Inflammatory macrophage (primary cell): Measurements from ENCODE around the gene MTSS2.
"Not testable (repeated sequence)": the region's sequence is repeated elsewhere in the genome, so short reads cannot be mapped to it uniquely, and the experiment has no call there.

Source experiments
- DNase-seq, 2 donors: peaks; one replicate each; pipeline ENCODE4 v3.0.0-alpha.2; 2020 to 2022

The MTSS2 gene

DNA sequence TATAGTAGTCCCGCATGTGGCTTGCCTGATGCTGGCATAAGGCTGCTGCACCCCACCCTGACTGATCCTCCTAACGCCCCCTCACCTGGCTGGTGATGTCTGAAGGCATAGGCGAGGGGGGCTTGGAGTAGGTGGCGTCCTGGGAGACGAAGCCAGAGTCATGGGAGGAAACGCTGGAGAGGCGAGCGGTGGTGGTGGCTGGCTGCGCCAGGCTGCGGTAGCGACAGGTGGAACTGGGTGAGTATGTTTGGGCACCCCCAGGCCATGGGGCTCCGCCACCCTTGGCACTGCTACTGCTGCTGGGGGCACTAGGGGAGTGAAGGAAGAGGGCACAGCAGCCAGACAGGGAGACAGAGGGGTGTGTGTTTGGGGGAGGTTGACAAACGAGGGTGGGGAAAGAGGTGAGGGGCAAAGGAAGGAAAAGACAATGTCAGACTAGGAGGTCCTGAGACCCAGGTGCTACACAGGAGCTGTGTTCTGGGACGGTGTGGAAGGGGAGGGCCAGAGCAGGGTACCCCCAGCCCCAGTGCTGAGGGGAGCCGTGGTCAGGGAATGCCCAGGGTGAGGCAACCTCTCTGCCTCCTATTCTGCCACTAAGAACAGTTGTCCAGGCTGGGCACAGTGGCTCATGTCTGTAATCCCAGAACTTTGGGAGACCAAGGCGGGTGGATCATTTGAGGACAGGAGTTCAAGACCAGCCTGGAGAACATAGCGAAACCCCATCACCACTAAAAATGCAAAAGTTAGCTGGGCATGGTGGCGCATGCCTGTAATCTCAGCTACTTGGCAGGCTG lies 11.4 kb downstream of the MTSS2 start:
- DNase-seq = no peak

DNA sequence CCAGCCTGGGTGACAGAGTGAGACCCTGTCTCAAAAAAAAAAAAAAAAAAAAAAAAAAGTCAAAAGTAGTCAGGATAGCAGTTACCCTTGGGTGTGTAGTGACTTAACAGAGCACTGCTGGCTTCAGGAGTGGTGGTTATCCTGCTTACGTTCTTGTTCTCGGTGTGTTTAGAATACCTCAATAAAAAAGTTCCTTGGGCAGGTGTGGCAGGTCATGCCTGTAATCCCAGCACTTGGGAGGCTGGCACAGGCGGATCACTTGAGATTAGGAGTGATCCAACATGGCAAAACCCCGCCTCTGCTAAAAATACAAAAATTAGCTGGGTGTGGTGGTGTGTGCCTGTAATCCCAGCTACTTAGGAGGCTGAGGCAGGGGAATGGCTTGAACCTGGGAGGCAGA lies 14.9 kb downstream of the MTSS2 start:
- DNase-seq = not testable (repeated sequence)

DNA sequence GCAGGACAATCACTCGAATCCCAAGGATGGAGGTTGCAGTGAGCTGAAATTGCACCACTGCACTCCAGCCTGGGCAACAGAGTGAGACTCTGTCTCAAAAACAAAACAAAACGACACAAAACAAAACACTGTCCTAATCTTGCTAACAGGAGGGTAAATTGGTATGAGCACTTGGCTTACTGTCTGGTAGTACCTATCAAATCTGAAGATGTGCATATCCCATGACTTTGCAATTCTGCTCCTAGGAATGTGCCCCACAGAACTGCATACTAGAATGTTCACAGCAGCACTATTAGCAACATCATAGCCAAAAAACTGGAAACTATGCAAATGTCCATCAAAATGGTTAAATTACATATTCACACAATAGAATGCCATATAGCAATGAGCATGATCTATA lies 15.7 kb downstream of the MTSS2 start:
- DNase-seq = no peak

DNA sequence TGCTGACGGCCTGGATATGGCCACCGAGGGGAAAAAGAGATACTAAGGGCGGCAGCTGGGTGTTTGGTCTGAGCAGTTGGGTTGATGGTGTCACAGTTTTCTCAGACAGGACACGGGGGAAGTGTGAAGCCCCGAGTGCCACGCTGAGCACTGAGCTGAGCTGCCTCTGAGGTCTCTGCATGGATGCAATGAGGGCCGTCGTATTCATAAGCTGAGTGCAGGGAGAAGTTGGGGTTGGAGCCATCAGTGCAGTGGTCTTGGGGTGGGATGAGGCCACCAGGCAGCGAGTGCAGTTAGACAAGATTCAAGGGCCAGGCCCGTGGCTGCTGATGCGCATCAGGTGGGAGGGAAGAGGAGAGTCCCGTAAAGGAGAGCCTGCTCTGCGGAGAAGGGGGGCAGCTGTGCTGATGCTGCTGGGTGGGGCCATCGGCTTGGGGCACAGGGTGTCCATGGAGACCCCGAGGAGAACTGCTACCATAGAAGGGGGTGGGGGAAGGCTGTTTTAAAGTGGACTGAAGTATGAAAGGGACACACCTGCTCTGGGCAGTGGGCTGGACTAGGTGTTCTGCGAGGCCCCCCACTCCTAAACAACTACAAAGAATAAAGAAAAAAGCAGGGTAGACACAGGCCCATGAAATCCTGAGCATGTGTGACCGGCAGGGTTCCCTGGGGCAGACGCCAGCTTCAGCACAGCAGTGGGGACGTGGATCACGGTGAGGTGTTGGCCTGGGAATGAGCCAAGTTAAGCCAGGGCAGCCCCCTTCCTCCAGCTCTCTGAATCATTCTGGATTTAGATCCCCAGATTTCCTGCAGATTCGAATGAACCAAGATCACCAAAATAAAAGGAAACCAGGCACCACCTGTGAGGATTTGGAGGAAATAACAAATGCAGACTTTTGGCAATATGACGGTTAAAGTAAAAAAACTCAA lies 19.8 kb downstream of the MTSS2 start:
- no peak for DNase-seq

DNA sequence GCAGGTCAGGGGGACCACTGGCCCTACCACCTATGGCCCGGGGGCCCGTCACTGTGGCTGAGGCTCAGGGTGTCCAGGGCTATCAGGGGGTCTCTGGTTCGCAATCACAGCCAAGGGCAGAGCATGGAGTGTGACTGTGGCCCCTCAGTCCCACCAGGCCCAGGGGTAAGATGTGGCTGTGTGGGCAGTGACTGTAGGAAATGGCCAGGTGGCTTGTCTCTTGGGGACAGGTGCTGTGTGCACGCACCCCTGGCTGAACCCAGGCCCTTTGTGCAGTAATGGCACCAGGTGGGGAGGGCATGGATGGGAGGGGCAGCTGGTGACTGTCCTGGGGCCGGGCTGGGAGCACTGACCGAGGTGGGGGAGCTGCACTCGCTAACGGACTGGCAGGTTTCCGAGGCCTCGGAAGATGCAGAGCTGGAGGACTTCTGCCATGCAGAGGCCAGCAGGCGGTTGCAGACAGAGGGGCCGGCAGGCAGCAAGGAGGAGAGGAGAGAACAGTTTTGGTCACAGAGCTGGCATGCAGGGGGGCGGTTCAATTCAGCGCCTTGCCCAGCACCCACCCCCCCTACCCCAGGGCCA lies 20.6 kb downstream of the MTSS2 start:
- DNase-seq = no peak

DNA sequence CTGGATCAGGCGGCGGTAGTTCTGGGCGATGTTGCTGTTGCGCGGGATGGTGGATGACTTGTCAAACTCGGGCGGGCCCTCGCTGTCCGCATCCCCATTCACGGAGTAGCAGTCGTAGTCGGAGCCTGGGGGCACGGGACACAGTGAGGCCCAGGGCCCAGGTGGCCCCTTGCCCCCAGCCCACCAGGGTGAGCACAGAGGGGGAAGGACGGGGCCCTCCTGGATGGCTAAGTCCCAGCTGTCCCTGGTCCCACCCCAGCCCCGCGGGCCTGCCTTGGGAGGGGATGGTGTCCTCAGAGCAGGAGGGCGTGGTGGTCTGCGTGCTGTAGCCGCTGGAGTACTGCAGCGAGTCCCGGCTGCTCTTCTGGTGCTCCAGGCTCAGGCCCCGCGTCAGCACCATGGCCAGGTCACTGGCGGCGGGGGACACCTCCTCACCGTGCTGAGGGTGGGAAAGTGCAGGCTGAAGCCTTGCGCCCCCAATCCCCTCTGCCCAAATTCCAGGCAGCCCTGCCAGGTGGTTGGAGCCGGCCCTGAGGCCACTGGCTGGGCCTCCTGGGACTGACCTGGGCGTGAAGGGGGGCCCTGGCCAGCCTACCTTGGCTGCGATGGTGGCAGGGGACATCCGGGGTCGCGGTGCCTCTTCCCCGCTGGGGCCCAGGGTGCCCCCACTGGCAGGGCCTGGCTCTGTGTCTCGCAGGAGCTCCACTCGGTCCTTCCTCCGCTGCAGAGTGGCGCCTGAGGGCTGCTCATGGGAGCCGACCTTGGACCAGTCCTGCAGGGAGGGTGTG lies 21.3 kb downstream of the MTSS2 start:
- DNase-seq = no peak

DNA sequence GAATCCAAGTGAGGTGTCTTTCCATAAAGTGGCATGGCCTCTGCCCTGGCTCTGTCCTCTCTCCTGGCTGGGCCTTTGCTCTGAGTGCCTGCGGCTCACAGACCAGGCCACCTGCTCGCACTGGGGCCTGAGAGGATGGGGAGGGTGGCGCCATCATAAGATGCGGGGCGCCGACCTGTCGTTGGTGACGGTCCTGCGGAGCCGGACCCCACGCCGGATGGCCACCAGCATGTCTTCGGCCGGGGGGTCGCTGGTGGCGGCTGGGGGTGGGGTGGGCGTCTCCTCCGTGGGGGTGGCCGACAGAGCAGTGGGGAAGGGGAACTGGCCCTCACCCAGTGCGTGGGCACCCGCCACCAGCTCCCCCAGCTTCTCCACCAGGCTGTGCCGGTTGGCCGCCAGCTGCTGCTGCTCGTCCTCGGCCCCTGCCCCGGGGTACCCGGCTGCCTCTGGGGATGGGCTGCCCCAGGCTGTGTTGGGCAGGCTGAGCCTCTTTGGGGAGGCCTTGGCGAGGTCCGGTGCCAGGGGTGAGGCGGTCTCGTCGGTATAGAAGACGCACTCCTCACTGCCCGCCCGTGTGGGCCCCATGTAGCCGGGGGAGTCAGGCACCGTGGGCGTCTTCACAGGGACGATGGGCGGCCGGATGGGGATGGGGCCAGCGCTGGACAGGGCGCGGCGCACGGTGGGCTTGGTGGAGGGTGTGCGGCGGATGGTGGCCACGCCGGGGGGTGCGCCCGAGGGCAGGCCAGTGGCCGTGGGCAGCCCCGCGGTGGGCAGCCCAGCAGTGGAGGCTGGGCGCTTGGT lies 22.1 kb downstream of the MTSS2 start:
- DNase-seq = no peak

DNA sequence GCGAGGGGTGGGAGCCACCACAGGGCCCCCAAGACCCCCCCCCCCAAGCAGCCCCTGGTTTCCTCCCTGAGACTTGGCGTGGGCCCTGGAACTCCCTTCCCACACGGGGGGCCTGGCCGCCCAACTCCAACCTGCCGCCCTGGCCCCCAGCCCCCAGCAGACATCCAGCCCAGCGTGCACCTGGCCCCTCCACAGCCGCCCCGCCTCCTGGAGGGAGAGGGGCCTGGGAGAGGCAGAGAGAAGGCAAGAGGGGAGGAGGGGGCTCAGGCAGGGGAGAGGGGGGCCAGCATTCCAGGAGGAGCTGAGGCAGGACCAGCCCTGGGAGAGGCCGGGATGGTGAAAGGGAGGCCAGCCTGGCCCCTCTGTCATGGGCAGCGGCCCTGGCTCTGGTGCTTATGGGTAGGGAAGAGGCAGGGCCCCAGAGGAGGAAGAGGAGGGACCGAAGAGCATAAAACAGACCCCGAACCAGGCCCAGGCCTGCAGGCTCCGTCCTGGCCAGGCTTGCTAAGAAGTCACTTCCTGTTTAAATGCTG lies 22.8 kb downstream of the MTSS2 start:
- DNase-seq = no peak

DNA sequence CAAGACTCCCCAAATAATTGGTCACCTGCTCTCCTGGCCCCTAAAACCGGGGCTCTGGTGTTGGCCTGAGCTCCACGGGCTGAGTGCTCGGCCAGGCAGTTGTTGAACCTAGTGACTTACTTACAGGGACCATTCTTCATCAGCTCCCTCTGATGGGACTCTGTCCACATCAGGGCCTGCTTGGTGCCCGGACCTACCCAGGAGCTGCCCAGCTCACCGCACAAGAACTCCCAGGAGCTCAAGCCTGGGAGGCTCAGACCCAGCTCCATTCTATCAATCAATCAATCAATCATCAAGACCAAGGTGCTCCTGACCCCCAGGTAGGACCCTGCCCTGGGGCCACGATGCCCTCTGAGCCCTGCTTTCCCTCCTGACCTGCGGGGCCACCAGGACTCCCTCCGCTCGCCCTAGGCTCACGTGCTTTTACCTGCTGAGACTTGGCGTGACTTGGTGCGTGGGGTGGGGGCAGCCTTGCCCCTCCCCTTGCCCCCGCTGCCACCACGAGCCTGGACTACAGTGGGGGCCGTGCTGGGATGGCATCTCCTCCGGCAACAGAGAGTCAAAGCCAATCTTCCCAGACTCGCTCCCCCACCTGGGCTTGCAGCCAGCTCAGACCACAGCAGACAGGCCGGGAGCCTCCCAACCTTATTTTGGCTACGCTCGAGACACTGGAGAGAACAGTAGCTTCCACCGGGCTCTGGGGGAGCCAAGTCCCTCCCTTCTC lies 23.8 kb downstream of the MTSS2 start:
- DNase-seq = no peak

DNA sequence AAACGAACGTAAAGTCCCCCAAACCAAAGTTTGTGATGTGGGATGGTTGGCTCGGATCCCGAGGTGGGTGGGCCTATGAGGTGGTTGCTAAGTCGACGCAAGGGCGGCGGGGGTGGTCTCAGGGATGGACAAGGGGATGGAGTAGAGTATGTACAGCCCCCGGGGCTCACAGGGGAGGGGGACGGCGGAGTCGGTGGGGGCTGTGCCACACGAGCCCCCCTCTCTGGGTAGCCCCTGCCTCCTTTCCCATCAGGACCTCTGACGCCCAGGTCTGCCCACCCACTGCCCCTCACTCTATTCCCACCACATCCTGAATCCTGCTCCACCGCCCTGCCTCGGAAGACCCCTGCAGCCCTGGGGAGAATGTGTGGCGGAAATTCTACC lies 24.3 kb downstream of the MTSS2 start:
- no peak for DNase-seq

DNA sequence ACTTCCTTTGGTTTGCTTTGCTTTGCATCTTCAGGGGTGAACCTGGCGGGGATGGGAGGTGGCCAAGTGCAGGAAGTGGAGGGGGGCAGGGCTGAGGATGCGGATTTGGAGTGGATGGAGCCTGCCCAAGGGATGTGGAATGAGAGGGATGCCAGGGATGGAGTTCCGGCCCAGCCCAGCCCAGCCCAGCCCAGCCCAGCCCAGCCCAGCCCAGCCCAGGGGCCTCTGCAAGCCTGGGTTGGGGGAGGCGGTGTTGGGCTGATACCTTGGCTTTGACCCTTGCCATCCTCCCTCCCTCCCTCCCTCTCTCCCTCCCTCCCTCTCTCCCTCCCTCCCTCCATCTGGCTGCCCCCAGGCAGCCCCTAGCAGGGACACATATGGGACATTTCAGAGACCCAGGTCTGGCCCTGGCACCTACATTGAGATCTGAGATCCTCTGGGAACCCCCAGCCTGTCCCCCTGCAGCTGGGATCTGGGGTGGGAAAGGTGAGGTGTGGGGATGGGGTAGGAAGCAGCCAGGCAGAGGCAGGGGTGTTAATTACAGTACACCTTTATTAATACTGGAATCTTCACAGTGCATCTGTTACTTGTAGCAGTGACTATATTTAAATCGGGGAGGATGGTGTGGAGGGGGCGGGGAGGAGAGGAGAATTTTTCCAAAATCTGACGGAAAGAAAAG lies 25.0 kb downstream of the MTSS2 start:
- no peak for DNase-seq

DNA sequence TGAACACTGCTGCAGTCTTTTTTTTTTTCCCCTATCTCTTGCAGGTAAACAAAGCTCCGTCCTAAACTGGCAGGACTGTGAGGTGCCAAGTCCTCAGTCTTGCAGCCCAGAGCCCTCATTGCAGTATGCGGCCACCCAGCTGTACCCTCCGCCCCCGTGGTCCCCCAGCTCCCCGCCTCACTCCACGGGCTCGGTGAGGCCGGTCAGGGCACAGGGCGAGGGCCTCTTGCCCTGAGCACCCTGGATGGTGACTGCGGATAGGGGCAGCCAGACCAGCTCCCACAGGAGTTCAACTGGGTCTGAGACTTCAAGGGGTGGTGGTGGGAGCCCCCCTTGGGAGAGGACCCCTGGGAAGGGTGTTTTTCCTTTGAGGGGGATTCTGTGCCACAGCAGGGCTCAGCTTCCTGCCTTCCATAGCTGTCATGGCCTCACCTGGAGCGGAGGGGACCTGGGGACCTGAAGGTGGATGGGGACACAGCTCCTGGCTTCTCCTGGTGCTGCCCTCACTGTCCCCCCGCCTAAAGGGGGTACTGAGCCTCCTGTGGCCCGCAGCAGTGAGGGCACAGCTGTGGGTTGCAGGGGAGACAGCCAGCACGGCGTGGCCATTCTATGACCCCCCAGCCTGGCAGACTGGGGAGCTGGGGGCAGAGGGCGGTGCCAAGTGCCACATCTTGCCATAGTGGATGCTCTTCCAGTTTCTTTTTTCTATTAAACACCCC lies 25.7 kb downstream of the MTSS2 start:
- DNase-seq = no peak

DNA sequence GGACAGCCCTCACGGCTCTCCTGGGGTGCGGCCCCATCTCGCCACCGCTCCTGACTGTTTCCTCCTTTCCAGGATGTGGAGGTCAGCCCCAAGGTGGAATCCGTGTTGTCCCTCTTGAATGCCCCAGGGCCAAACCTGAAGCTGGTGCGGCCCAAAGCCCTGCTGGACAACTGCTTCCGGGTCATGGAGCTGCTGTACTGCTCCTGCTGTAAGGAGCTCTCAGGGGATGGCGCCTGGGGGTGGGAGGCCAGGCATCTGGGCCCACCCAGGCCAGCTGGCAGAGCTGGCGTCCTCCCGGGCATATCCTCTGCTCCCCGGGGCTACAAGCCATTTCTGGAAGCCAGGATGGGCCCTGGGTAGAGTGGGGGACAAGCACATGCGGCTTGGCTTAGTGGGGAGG lies 26.3 kb downstream of the MTSS2 start:
- no peak for DNase-seq

DNA sequence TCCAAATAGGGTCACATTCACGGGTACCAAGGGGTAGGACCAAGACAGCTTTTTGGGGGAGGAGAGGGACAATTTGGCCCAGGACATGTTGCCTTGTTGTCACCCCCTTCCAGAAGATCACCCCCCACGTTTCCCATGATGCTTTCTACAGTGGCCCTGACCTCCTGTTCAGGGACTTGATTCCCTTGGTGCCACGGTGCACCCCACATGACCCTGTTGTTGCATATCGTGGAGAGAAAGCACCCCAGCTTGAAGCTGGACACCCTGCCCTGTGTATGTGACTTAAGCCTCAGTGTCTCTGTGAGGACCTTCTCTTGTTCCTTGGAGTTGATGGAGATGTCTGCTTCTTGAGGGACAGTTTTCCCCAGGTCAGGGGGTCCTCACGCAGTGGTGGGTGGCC lies 26.9 kb downstream of the MTSS2 start:
- no peak for DNase-seq

DNA sequence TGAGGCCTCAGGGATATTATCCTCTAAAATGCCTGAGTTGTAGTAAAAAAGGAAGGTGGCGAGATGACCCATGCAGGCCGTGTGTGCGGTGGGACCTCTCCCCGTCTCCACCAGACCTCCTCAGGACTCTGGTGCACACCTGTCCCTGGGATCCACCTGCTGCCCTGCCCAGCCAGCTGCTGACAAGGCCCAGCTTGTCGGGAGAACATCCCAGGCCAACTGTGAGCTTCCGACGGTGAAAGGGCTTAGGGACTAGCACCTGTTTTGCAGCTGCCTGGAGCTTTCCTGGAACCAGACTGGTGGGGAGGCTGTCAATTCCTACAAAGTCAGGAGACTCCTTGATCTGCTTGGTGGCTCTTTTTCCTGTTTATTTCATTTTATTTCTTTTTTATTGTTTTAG lies 27.9 kb downstream of the MTSS2 start:
- no peak for DNase-seq

DNA sequence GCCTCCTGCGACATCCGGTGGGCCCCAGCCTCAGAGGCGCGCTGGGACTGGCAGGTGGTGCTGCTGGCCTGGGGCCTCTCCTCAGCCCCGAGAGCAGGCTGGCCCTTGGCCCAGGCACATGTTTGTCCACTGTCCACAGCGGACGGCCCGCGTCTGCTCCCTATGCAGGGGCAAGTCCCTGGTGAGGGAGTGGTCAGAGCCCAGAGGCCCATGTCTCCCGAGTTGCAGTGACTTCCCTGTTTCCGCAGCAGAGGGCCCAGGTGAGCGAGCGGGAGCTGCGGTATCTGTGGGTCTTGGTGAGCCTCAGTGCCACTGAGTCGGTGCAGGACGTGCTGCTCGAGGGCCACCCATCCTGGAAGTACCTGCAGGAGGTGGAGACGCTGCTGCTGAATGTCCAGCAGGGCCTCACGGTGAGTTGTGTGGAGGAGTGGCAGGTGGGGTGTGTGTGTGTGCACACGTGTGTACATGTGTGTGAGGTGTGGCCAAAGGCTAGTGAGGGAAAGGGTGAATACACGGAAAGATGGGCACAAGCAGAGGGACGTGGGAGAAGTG lies 29.1 kb downstream of the MTSS2 start:
- no peak for DNase-seq

DNA sequence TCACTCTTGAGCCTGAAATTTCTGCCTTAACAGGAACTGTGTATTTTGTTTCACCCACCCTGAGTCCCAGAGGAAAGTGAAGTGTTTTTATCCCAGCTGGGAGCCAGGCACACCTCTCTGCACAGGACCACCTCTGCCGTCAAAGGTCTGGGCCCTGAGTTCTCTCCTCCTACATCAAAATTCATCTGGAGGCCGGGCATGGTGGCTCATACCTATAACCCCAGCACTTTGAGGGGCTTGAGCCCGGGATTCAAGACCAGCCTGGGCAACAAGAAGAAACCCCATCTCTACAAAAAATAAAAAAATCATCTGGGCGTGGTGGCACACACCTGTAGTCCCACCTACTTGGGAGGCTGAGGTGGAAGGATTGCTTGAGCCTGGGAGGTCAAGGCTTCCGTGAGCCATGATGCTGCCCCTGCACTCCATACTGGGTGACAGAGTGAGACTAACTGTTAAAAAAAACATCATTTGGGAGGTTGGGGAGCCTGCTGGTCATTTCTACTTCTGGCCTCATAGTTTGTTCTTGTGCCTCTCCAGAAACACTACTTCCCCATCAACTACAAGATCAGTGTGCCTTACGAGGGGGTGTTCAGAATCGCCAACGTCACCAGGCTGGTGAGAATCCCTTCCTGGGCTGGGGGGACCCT lies 29.7 kb downstream of the MTSS2 start:
- no peak for DNase-seq
